HG02759 (cell line): Measurements from ENCODE around the gene BACH2.
"Not testable (repeated sequence)": the region's sequence is repeated elsewhere in the genome, so short reads cannot be mapped to it uniquely, and the experiment has no call there.

Experiments
- ATAC-seq: cut with Tn5 transposase; IDR thresholded peaks from one replicate; pipeline ENCODE4 v1.9.1; 2021; ENCODE audit warnings: mild to moderate bottlenecking, moderate library complexity; ENCODE audit not compliant: unreplicated experiment

The BACH2 gene

DNA sequence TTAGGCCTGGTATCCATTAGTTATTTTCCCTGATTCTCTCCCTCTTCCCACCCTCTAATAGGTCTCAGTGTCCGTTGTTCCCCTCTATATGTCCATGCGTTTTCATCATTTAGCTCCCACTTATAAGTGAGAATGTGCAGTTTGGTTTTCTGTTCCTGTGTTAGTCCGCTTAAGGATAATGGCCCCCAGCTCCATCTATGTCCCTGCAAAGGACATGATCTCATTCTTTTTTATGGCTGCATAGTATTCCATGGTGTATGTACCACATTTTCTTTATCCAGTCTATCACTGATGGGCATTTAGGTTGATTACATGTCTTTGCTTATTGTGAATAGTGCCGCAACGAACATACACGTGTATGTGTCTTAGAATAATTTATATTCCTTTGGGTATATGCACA, 14.4 kb downstream of the BACH2 start:
- not testable (repeated sequence) for ATAC-seq

DNA sequence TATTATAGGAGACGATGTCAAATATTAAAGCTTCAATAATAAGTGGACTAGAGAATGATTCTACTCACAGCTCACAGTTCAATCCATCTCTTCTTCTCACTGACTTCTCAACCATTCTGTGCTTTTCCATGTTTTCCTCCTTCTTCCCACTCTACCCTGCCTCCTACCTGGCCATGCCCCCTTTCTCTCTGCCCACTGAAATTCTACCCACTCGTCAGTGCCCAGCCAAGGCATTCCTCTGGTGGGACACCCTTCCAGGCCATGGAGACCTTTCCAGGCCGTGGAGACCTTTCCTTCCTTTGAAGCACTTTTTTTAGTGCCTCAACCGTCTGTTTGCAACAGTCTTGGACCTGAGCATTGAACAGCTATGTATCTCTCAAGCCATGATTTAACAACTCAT, 18.5 kb downstream of the BACH2 start:
- ATAC-seq, result no peak

DNA sequence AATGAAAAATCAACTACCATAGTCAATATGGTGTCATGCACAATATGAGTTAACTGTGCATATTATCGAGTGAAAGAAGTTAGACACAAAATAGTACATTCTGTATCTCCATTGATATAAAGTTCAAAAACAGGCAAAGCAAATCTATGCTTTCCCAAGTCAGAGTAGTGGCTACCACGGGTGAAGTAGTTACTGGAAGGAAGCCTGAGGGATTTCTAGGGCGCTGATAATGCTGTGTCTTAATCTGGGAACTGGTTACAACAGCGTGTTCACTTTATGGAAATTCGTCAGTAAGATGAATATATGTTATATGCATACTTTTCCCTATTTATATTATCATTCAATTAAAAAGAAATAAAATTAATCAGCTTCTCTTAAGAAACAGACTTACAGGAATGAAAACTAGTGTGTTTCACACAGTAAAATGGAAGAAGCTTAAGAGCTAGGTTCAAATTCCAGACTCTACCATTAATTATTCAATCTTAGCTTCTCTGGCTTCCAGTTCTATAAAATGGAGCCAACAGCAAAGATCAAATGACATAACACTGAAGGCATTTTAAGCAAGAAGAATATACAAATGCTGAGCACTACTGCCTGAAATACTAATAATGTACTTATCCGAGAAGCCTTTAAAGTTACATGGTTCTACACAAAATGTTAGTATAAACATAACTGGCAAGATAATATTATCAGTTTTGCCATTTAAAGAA, 19.2 kb downstream of the BACH2 start:
- no peak for ATAC-seq

DNA sequence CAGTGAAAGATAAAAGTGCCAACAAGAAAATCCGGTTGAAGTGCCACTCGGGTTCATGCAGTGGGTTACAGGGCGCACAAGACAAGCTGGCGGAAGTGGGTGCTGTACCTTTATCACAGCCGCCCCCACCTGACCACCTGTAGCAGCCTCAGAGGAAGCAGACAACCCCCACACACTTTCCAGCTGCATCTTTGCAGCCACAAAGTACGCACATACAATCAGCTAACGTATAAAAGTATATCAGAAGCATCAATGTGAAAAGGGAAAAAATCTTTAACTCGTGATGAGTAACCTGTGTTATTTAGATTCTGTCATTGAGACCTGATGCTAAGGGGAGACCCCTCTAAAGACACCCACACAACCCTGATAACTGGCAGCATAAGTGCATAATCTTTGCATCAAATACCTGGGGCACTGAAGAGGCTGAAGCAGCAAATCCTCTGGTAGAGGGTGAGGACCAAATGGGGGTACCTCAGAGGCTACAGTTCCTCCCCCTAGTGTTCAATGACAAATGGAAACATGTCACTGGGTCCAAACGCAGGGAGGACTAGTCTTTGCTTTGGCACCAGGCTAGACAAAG, 22.1 kb downstream of the BACH2 start:
- no peak for ATAC-seq

DNA sequence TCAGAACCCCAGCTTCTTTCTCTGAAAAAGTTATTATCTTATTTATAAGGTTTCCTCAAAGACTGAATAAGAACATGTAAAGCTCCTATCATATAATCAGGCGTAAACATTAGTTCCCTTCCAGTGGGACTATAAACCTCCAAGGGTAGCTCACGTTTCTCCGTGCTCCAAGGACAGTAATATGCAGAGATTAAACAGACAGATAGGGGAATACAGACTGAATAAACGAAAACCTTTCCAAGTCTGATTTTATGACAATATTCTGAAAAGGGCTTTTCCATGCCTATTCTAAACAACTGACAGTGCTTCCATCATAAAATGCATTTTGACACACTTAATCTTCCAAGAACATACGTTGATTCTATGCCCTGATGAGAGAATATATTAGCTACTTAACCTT, 22.8 kb downstream of the BACH2 start:
- ATAC-seq, result no peak

DNA sequence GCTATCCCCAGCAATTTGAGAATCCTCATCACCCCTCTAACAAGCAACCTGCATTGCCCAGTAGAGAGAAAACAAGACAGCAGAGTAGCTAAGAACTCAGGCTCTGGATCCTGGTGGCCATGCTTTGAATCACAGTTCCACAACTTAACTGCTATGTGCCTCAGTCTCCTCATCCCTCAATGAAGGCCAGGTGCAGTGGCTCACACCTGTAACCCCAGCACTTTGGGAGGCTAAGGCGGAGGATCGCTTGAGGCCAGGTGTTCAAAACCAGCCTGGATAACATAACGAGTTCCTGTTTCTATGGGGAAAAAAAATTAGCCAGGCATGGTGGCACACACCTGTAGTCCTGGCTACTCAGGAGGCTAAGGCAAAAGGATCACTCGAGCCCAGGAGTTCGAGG, 23.7 kb downstream of the BACH2 start:
- no peak for ATAC-seq

DNA sequence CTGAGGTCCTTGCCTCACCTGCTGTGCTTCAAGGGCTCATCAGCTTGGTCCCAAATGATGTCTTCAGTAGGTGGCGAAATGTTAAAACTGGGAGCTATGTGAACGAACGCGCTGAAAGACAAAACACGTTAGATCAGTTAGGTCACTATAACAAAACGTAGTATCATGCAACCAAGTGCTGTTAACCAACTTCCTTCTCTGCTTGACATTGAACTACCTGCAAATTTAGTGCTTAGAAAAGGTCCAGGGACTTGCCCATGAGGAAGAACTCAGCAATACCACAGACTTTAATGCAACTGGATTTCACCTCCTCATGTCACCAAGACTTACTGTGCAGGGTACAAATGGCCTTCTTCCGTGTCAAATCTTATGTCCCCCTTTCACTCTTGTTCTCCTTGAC, 24.8 kb downstream of the BACH2 start:
- ATAC-seq, result no peak

DNA sequence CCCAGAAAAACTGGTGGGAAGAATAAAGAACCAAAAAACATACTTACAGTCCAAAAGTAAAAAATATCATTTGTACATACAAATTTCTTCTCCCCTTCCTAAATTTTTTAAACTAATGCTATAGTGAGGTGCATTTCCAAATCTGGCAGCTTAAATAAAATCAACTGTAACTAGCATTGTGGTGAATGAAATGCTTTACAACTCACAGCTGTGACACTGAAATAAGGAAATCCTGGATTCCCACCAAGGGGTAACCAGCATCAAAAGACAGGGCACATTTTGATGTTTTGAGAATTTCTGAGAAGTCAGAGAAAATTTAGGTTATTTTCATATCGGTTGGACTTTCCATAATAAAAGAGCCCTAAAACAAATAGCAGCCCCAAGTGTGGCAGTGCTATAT, 27.3 kb downstream of the BACH2 start:
- ATAC-seq, result no peak

DNA sequence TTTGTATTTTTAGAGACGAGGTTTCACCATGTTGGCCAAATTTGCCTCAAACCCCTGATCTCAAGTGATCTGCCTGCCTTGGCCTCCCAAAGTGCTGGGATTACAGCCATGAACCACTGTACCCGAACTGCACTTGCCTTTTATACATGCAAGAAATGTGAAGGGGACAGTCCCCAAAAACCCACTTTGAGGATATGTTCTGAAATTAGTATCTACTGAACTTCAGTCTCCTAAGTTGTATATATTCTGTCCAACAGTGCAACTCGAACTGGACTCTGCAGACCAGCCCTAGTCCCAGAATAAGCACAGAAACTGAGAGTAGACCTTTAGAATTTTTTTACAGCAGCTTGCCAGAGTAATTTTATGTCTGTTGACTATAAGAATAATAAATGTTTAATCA, 28.5 kb downstream of the BACH2 start:
- no peak for ATAC-seq

DNA sequence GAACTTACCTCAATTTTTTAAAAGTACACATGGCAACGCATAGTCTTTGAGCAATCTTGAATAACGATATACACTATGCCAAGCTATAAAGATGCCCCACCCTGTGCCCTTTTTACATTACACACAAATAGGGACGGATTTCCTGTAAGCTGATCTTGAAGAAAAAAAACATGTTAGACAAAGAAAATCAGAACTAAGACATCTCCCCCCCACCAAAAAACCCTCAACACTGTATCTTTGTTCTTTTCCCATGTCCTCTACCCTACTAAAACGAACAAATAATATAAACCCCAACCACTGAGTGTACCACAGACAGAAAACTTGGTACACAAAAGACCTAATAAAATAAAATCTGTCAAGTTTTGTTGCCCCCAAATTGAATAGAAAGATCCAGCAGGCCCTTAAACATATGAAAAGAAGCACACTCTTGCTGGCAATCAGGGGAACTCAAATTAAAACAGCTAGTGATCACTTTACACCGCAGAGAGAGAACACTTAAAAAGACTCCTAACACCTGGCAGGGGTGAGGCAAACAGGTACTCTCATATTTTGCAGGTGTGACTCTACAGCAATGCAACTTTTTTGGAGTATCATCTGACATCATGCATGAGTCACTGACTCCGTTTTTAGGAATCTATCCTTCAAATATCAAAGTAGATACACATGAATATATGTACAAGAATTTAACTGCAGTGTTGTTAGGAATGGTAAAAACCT, 29.6 kb downstream of the BACH2 start:
- ATAC-seq, result no peak

DNA sequence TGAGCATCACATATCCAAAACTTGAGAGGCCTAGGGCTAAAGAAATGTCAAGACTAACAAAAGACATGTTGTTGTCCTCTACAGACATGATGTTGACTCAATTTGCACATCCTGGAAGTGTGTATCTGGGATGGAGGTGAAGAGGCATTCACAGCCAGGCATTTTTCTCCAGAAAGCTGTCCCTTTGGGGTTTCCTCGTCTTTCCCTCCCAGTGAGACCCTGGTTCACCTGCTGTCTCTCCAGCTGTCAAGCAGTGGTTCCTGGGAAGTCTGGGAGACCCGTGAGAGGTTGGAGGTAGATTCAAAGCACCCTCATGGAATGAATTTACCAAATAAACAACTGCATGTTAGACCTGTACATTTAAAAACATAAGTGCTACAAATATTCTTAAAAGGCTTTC, 32.1 kb downstream of the BACH2 start:
- no peak for ATAC-seq

DNA sequence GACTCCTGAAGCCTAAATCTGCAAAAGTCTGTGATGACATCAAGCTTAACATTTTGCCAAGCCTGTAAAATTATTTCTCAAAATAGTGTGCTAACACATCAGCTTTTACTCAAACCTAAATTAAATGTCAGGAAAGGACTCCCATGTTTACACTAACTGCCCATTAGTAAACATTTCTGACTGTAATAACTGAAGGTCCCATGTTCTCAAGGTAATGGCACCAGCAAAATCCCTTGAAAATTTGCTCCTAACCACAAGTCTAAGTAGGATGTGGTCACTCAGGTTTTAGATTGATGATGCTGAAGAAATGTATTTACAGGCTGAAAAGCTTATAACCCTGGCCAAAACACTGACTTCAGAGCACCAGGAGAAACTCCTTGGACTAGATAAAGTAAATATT, 33.0 kb downstream of the BACH2 start:
- ATAC-seq, result no peak

DNA sequence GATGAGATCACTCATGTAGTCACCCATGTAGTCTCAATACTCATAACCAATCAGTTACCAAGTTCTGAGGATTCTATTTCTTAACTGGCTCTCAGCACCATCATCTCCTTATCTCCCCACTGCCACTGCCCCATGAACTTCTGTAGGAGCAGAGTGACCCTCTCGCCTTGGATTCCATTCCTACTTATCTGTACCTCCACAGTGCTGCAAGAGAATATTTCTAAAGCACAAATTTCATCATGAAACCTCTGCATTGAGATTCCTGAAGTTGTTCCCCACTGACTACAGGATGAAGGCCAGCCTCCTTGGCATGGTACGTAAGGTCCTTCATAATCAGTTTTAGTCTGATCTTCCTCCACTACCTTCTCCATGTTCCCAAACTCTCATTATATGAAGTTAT, 34.8 kb downstream of the BACH2 start:
- ATAC-seq, result no peak

DNA sequence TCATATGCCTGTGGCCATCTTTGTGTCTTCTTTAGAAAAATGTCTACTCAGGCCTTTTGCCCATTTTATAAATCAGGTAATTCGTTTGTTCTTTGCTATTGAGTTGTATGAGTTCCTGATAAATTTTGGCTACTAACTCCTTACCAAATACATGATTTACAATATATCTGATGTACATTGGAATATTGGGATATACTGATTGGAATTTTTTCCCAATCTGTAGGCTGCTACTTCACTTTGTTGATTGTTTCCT, 39.2 kb downstream of the BACH2 start:
- no peak for ATAC-seq

DNA sequence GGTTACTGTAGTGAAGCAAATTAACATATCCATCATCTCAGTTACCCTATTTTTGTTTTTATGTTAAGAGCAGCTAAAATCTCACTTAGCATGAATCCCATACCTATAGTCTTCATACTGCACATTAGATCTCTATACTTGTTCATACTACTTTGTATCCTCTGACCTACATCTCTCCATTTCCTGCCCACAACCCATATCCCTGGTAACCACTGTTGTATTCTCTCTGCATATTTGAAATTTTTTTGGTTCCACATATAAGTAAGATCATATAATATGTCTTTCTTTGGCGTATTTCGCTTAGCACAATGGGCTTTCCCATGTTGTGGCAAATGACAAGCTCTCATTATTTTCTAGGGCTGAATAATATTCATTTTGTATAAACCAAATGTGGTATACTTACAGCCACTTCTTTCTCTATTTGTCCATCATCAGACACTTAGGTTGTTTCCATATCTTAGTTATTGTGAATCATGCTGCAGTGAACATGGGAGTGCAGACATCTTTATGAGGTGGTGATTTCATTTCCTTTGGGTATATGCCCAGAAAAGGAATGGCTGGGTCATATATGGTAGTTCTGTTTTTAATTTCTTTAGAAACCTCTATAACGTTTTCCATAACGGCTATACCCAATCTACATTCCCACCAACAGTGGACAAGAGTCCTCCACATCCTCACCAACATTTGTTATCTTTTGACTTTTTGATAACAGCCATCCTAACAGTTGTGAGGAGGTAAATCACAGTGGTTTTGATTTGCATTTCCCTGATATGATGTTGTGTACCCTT, 39.8 kb downstream of the BACH2 start:
- ATAC-seq, result no peak

DNA sequence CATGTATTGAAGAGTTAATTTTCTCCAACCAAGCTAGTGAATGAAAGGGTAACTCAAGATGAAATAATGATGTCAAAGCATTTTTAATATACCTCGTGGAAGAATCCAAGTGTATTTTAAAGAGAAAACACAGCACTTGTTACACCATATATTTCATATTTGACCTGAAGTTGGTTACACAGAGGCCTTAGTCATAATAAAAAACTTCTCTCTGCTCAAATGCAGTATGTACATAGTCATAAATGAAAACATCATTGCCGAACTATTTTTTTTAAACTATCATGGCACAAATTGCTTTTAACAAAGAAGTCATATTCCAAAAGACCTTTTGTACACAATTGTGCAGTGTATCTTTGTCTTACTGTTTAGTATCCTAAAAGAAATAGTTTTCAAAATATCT, 43.0 kb downstream of the BACH2 start:
- ATAC-seq, result no peak

DNA sequence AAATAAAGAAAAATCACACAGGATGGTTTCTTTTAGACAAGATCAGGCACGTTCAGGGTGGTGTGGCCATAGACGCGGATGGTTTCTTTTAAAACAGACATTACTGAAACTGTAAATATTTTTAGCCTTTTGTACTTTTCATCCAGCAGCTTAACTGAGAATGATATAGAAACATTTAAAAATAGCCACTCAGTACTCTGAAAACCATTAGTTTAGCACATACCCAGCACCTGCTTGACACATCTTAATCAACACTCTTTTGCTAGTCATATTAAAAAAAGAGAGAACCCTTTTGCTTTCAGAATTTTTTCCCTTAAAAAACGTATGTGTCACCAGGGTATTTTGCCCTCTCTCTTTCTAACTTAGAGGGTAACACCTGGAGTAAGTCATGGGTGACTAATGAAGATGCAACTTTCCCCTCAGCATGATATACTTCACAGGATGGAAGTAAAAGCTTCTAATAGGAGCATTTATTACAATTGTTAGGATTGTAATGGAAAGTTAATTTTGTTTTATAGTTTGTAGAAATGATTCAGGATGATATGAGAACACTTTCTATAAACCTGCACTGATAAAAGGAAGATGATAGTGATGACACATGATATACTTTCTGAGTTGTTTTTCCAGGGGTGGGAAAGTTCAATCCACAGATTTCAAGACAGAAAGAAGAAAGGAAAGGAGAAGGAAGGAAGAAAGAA, 45.2 kb downstream of the BACH2 start:
- peak; percentile 91 for ATAC-seq

DNA sequence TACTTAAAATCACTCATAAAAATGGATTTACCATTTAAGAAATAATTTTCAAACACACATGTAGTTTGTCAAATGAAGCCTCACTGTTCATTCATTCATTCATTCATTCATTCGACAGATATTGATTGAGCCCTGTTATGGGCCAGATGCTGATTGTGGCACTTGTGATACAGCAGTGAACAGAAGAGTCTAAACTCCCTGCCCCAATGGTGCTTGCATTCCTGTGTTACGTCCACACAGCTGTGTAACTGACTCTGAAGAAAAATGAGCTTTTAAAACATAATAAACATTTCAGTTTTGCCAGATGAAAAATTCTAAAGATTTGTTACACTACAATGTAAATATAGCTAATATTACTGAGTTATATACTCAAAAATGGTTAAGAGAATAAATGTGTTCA, 46.2 kb downstream of the BACH2 start:
- ATAC-seq, result no peak

DNA sequence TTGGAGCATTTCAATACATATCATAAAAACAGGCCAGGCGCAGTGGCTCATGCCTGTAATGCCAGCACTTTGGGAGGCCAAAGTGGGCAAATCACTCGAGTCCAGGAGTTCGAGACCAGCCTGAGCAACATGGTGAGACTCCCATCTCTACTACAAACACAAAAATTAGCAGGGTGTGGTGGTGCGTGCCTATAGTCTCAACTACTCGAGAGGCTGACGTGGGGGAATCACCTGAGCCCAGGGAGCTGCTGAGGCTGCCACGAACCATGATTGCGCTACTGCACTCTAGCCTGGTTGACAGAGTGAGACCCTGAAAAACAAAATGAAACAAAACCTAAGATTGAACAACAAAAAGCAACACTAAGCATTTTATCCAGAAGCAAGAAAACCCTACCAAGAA, 47.2 kb downstream of the BACH2 start:
- ATAC-seq, result no peak

DNA sequence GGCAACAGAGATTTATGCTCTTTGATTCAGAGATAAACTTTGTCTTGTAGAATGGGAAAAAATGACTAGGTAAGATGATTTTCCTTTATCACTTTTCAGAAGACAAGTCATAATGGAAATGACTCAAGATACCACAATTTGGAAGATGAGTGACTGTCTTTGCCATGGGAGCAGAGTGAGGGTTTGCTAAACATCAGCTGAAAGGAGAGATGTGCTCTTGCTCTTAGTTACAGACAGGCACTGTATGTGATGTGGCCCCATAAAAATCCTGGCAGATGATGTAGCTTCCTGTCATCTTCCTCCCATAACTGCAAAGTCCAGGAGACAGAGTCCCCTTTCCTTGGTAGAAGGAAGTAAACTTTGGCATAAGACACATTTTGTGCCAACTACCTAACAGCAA, 47.6 kb downstream of the BACH2 start:
- no peak for ATAC-seq

DNA sequence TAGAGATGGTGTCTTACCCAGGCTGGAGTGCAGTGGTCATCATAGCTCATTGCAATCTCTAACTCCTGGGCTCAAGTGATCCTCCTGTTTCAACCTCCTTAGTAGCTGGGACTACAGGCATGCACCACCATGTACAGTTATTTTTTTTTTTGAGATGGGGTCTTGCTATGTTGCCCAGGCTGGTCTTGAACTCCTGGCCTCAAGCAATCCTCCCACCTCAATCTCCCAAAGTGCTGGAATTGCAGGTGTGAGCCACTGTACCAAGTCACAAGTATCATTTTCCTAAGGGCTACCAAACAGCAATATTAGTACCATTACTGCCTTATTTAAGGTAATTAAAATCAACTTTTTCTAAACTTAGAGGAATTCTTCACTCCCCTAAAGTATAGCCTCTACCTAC, 49.4 kb downstream of the BACH2 start:
- ATAC-seq, result no peak
